IPS-NIHi7 (cell line): ENCODE measurements around the gene BTBD7.

Experiments used
- DNase-seq: peaks from one replicate; pipeline ENCODE4 v3.0.0; 2012; ENCODE audit warnings: mixed read lengths; ENCODE audit errors: extremely low spot score

The BTBD7 gene

GRCh38 chr14:93200553-93200952, 132.3 kb downstream of the BTBD7 start:
- DNase-seq: no peak

- DNase-seq: no peak
Observed at GRCh38 chr14:93199031-93199430, 133.8 kb downstream of the BTBD7 start.

GRCh38 chr14:93195316-93195999, 137.4 kb downstream of the BTBD7 start:
- DNase-seq: no peak
